EL (cell line): ENCODE results near the gene CFAP99.

Experiments
- DNase-seq: peaks from one replicate; pipeline ENCODE4 v3.0.0-alpha.2; 2016

Gene CFAP99

DNA sequence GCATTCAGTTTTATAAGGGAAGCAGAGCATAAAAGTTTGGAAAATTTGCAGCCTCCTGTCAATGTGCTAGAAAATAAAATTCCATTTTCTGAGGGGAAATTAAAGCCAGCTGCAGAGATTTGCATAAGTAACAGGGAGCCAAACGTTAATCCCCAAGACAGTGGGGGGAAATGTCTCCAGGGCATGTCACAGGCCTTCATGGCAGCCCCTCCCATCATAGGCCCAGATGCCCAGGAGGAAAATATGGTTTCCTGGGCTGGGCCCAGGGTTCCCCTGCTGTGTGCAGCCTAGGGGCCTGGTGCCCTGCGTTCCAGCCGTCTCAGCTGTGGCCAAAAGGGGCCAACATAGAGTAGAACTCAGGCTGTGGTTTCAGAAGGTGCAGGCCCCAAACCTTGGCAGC, 59.5 kb downstream of the CFAP99 start:
- no peak for DNase-seq

DNA sequence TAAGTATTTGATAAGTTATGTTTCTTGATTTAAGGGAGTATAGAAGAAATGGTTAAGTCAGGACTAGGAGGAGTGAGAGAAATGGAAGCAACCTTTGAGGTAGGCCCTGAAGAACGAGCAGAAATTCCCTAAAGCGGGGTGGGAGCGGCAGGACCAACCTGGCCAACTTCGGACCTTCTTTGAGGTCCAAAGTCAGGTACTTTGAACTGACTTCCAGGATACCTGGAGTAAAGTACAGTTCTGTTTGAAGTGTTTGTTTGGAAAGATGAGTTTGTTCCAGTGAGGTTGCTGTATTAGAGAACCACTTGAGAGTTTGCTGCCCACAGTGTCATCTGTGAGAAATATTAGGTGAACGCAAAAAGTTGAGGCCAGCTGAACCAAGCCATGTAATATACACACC, 61.9 kb downstream of the CFAP99 start:
- DNase-seq: no peak

DNA sequence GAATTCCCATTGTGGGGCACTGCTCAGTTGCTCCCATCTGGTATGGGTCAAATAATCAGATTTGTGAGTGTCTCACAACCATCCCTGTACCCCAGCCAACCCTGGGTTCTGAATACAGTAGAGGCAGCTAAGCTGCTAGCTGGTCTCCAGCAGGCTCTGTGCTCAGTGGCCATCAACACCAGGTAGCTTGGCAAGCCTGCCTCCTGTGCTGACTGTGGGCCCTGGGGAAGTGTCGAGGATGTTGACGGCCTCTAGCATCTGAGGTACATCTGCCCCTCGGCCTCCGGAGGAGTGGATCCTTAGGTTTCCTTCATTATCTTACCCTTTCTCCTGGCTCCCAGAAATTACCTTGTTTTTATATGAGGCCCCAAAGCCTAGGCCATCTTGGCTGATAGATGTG, 63.4 kb downstream of the CFAP99 start:
- DNase-seq: no peak

DNA sequence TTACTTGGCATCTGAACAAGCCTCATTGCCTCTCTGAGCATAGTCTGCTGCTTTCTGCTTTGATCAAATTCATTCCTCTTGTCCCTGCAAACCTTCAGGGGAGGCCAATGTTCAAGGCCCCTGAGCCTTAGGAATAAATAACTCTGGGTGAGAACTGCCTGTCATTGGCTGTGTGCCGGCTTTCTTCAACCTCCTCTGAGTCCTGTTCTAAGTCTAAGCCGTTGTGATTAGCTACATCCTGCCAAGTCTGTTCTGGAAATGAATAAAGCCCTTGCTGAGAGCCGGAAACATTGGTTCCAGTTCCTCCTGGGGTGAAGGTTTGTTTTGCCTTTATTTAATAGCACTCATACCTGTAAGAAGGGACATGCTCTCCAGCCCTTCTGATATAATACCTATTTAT, 63.9 kb downstream of the CFAP99 start:
- peak; percentile 30 for DNase-seq

DNA sequence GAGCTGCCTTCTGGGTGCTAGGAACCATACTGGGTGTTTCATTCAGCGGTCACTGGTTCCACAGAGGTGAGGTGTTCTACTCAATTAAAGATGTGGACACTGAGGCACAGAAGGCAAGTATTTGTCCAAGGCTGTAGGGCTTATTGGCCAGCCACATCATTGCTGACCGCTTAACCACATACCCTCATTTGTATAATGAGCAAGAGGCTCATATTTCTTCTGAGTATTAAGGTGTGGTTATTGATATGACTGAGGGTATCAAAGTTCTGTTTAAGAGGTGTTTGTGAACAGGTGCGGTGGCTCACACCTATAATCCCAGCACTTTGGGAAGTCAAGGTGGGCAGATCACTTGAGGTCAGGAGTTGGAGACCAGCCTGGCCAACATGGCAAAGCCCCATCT, 64.5 kb downstream of the CFAP99 start:
- no peak for DNase-seq

DNA sequence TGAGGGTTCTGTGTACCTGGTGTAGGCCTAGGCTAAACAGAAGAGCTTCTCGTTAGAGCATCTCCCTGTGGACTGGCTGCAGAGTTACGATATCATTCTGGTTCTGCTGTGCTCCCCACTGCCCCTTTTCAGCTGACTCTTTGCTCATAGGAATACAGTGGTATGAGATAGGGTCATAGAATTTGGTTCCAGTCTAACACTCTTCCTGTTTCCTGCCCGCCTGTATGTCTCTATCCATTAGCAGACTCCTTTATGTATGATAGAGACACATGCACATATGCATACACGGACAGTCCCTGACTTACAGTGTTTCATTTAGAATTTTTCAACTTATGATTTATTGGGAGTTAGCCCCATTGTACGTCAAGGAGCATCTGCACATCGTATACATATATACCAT, 65.4 kb downstream of the CFAP99 start:
- DNase-seq: no peak

DNA sequence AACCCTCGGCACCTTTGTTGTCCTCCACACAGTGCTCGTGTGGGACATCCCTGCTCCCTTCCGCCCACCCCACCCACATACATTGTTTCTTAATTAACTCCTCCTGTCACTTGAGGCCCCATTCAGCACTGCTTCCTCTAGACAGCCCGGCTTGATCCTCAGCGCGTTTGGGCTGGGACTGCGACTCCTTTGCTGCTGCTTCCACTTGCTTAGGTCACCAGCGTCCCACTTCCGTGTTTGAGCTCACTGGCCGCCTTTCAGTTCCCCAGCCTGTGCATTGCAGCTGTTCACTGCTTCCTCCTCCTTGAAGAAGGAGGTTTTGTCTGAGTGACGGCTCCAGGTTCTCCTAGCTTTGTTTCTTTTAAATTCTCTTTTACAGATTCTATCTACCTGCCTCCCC, 66.2 kb downstream of the CFAP99 start:
- DNase-seq: no peak

DNA sequence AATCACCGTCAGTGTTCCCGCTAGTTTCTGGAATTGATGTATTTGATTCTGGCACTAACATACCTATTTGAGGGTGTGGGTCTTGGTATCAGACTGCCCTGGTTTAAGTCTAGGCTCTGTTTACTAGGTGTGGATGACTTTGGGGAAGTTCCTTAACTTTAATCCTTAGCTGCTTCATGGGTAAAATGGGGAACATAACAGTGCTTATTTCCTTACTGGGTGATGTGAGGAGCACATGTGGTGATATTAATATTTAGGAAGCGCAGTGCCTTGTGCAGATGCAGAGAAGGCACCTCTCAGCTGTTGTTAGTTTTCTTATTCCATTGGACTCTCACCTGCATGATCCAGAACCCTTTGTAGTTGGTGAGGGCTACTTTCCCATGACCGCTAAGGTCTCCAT, 67.2 kb downstream of the CFAP99 start:
- no peak for DNase-seq

DNA sequence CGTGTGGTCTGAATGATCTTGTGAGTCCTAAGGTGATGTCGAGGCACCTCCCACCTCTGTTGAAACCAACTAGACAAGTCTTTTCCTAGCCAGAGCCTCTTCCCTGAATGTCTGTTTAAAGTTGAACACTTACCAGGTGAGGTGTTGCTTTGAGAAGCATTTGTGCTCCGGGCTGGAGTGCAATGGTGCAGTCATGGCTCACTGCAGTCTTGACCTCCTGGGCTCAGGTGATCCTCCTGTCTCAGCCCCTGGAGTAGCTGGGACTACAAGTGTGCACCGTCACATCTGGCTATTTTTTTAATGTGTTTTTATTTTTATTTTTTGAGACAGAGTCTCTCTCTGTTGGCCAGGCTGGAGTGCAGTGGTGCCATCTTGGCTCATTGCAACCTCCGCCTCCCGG, 68.2 kb downstream of the CFAP99 start:
- no peak for DNase-seq

DNA sequence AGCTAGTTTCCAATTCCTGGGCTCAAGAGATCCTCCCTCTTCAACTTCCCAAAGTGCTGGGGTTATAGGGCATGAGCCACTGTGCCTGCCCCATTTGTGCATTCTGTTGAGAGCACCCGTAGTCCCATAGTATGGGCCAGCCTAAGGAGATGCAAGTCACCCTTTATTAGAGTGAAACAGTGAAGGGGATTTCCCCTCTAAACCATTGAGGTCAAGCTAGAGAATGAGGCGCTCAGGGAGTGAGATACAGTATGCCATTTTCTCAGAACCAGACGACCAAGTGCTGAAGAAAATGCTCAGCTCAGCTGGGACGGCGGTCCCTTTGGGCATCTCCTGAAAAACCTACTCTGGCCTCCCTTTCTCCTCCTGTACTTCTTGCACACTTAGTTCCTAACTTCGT, 68.9 kb downstream of the CFAP99 start:
- DNase-seq: no peak

DNA sequence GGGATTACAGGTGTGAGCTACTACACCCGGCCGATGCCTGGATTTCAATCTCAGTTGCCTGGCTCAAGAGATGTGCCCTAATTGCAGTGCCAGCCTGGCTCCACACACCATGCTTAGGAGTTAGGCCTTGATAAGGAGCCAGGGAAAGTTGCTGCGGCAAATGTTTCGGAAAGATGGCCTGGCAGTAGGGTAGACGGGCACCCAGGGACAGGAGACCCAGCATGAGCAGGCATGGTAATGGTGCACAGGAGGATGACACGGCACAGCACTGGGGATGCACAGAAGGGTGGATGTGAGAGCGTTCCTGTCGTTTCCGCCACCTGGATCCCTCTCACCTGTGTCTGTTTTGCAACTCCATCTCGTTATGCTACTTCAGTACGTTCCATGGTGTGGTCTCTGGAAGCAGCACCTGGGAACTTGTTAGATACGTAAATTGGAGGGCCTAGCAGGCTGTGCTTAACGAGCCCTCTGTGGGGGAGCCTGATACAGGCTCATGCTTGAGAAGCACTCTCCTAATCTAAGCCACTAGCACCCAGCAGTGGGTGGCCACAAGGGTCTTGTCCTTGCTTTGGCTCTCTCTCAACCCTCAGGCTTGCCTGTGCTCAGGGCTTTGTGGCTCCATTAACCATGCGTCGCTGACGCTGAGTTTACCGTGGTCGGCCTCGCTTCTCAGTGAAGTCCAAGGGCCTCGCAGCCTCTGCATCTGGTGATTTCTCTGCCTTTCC, 70.5 kb downstream of the CFAP99 start:
- DNase-seq: no peak

DNA sequence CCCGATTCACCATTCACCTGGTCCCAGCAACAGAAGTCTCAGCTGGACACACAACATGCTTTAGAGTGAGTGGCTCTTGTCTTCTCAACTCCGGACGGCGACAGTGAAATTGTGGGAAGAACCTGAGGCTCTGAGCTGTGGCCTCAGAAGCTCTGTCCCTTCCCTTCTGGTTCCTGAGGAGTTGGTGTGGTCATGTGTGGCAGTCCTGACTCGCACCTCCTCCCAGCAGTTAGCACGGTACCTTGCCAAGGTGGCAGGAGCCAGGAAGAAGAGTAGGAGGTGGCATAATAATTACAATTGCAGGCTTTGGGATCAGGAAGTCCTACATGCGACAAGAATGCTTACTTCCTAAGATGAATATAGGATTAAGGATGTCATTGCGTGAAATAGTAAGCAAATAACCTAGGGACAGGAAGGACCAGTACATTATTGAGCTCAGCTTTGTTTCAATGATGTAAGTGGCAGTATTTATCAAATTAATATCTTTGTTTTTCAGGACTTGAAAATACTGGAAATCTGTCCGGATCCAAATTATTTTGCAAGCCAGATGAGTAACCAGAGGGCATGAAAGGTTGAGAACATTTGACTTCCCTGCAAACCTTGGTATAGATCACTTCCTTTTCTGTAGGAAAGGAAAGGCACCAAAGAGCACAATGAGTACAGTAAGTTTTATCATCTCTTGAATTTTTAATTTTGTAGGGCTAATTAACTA, 71.2 kb downstream of the CFAP99 start:
- no peak for DNase-seq

DNA sequence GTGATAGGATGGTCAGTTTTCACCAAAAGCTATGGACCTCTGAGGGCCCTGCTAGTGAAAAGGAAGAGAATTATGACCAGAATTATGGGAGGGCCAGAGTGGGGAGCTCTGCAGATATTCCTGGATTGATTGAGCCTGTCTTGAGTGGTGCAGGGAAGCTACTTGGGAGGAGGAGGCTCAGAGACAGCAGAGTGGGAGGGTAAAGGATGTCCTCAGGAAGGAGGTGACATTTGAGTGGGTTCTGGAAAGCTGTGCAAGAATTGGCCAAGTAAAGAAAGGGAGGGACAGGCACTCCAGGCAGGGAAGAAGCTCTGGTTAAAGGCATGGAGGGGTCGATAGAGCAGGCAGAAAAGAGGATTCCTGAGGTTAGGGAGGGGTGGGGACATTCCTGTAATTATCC, 74.2 kb downstream of the CFAP99 start:
- no peak for DNase-seq

DNA sequence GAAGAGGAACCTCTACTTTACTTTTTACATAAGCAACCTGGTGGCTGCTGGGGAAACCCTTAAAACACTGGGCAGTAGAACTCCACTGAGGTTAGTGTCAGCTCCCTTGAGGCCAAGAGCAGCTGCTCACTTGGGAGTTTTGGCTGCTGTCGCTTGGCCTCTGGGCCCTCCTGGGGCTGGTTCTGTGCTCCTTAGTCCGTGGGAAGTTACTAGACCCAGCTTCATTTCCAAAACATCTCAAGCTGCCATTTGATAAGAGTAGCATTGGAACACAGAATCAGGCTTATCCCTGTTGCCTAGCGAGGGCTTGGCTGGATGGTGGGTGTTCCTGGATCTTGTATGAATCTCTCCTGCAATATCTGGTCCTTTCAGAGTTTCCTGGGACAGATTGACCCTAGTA, 76.2 kb downstream of the CFAP99 start:
- DNase-seq: no peak

DNA sequence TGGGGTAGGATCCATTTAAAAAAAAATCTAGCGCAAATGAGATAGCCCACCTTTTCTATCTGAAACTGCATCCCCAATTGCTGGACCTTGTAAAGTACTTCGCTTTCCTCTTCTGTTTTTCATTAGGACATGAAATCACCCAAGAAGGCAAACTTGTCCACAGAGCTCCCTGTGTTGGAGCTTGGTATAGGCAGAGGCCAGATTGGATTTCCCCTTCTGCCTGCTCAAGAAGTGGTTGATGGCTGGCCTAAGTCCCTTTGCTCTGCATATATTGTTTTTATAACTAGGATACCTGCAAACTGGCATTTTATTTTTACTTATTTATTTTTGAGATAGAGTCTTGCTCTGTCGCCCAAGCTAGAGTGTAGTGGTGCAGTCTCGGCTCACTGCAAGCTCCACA, 78.6 kb downstream of the CFAP99 start:
- DNase-seq: no peak

DNA sequence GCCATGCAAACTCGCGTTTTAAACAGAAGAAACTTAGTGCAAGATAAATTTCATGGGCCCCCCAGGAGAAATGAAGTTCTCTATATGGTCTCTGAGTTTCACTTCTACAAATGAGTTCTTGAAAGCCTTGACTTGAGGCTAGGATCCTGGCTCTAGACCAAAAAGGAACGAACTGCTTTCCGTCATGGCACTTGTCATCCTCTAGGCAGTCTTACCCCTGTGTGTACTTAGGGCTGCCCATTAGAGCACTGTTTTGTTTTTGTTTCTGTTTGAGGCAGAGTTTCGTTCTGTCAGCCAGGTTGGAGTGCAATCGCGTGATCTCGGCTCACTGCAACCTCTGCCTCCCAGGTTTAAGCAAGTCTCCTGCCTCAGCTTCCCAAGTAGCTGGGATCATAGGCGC, 79.2 kb downstream of the CFAP99 start:
- no peak for DNase-seq

DNA sequence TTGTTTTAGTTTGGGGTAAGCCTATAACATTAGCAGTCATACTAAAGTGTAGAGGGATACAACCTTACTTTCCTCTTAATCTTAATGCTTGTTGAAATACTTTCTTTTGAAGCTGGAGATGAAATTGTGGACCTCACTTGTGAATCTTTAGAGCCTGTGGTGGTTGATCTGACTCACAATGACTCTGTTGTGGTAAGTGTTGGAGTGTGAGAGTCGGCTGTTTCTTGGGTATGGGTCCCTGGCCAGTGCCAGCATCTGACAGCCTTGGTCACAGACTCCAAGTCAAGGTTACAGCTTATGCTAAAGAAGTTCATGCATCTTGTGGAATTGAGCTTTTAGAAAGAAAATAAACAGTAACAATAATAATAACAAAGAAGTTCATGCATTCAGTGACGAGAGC, 81.8 kb downstream of the CFAP99 start:
- no peak for DNase-seq

DNA sequence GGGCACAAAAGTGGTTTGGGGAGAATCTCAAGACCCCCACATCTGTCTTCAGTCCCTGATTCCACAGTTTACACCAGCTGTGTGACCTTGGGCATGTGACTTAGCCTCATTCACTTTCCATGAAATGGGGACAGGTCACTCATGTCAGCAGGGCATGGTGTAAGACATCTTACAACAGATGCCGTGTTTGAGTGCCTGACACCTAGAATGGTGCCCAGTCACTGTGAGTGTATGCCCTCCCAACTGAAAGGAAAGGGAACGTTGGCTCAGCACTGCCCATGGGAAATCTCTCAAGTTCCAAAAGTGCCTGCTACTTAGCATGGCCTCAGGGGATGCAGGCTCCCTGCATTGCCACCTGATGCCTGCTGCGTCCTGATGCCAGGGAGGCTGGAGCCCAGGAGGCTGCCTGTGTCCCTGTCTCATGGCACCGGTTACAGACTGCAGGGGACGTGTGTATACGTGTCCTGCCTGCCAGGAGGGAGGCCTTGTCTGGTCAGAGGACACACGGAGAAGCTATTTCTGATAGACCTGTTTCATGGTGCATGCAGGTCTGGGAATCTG, 82.4 kb downstream of the CFAP99 start:
- no peak for DNase-seq

DNA sequence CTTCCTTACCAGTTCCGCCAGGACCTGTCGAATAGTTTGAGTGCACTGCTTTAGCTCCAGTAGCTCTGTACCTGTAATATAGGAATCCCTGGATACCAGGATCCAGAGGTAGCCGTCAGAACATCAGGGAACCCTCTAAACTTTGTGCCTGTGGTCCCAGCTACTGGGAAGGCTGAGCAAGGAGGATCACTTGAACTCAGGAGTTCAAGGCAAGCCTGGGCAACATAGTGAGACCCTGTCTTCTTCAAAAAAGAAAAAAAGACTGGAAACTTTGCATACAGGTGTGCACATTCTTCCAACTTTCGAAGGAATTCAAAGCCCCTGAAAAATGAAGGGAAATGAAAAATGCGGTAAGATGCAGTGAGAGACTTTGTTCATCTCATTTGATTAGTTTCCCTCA, 85.1 kb downstream of the CFAP99 start:
- DNase-seq: no peak

DNA sequence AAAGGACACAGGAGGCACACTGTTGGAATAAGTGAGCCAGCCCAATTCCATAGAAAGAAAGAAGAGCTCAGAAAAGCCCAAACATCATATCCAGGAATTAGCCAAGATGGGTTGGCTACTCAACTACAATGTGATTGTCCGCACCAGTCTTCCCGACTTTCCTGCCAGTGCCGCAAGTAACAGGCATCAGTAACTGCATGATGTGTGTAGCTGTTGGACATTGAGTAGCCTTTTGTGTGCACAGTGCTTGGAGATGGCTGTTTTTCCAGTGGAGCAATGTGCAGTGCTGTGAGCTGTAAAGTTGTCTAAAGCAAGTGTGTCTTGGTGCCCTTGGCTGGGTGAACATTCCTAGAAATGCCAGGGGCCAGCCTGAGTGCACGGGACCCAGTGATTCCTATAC, 88.5 kb downstream of the CFAP99 start:
- DNase-seq: no peak

DNA sequence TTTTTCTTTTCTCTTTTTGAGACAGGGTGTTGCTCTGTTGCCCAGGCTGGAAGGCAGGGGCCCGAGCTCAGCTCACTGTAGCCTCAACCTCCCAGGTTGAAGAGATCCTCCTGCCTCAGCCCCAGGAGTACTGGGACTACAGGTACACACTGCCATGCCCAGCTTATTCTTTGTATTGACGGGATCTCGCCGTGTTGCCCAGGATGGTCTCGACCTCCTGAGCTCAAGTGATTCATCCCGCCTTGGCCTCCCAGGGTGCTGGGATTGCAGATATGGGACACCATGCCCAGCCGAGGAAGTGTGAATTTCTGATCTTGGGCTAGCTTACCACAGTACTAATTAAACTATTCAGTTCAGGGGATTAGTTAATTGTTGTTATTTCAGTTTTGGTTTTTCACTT, 89.1 kb downstream of the CFAP99 start:
- no peak for DNase-seq

DNA sequence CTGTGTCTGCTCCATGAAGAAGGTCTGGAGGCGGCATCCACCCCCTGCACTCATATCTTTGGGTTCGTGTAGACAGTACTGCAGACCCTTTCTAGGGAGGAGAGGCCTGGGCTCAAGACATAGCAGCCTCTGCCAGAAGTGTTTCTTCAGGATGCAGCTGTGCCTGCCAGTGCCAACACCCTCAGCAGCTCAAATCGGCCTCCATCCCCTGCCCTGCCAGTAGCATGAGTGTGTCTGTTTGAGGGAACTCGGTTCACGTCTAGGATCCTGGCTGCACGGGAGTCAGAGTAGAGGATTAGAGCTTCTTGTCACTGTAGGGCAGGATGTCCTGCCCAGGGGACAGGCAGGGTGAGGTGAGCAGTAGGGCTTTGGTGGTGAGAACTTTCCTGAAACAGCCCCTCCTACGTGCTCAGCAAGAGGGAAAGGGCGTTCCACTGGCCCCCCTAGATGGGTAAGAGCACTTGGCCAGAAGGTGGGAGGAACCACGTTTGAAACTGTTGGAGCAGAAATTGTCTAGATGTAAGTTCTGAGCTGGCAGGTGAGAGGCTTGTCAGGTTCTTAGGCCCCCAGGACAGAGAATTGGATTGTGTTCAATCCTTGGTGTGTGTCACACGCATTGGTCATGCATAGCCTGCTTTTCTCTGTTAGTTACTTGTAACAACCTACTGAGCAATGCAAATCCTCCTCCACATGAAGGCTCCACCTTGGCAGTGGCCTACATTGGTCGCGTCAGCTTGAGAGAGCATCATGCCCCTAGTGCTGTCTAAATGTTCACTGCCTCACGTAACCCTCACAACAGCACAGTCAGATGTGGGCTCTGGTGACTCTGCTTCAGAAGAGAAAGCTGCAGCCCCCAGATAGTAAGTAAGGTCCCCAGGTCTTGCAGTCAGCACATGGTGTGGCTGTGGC, 91.8 kb downstream of the CFAP99 start:
- no peak for DNase-seq

DNA sequence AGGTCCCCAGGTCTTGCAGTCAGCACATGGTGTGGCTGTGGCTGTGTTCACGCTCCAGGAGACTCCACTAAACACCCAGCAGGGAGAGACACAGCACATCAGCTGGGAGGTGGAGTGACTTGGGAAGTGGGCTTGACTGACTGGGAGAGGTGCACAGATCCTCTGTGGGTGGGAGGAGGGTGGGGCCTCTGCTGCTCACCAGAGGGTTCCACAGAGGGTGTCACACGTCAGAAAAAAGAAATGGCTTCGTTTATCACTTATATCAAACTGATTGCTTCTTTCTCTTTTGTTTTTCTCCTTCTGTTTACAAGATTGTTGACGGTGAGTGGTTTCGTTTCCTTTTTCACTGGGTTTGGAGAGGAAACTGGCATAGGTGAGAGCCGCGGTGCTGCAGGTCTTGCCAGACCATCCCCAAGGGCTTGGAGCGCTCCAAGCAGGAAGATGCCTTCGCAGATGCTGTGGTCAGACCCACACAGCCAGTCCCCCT, 92.9 kb downstream of the CFAP99 start:
- DNase-seq: no peak
